Keratinocyte (primary cell): Measurements from ENCODE around the gene VSIG10L2. TPM values are rescaled to one million over a fixed set of nuclear protein-coding genes. Genes with fewer than 3 reads are reported as not detected.

Source experiments
- DNase-seq: peaks from one replicate; pipeline ENCODE4 v3.0.0-alpha.2; 2011; ENCODE audit warnings: low read depth, missing footprints, low spot score
- FAIRE-seq: peaks from 2 replicates; lab custom pipeline; 2011; peaks lifted over from hg19 to GRCh38; lab: Jason Lieb, UNC
- H2AFZ ChIP-seq: 2 replicates; pipeline ENCODE4 v1.6.0; 2012; ENCODE audit warnings: low read length, control low read depth, inconsistent platforms; ENCODE audit not compliant: control insufficient read depth
- H3K27ac ChIP-seq: 2 replicates; pipeline ENCODE4 v1.5.1; 2011; ENCODE audit warnings: low read length; ENCODE audit not compliant: control insufficient read depth, insufficient read depth
- H3K27me3 ChIP-seq: 3 replicates; pipeline ENCODE4 v1.6.0; 2011; ENCODE audit warnings: low read length; ENCODE audit not compliant: control insufficient read depth, insufficient read depth; ENCODE audit errors: extremely low read depth
- H3K36me3 ChIP-seq, 2 experiments: 2 replicates in 1 of 2; 3 replicates in 1 of 2; pipeline ENCODE4 v1.5.1; 2011; ENCODE audit warnings: low read length in 2 of 2, mild to moderate bottlenecking in 1 of 2; ENCODE audit not compliant: control insufficient read depth in 2 of 2, insufficient read depth in 2 of 2; ENCODE audit errors: extremely low read depth in 1 of 2
- H3K4me1 ChIP-seq: 3 replicates; pipeline ENCODE4 v1.5.1; 2011; ENCODE audit warnings: low read length; ENCODE audit not compliant: control insufficient read depth, insufficient read depth; ENCODE audit errors: extremely low read depth
- H3K4me2 ChIP-seq: 3 replicates; pipeline ENCODE4 v1.6.0; 2011; ENCODE audit warnings: low read depth, low read length; ENCODE audit not compliant: control insufficient read depth, insufficient read depth; ENCODE audit errors: extremely low read depth
- H3K4me3 ChIP-seq, 3 experiments: fragments of 200-600 bp in 1 of 3; sonication (generic) in 1 of 3; 2 replicates in 2 of 3; 3 replicates in 1 of 3; pipeline ENCODE4 v1.5.1; 2011 to 2016; ENCODE audit warnings: low read length in 3 of 3, mild to moderate bottlenecking in 3 of 3, control low read depth in 2 of 3, inconsistent platforms in 1 of 3, low read depth in 1 of 3, mixed read lengths in 1 of 3, mixed run types in 1 of 3, moderate library complexity in 1 of 3; ENCODE audit not compliant: control insufficient read depth in 2 of 3, insufficient read depth in 2 of 3; ENCODE audit errors: extremely low read depth in 1 of 3
- H3K79me2 ChIP-seq: 2 replicates; pipeline ENCODE4 v1.6.0; 2012; ENCODE audit warnings: low read length; ENCODE audit not compliant: control insufficient read depth, insufficient read depth
- H3K9ac ChIP-seq: 3 replicates; pipeline ENCODE4 v1.6.0; 2011; ENCODE audit warnings: low read length; ENCODE audit not compliant: control insufficient read depth, insufficient read depth; ENCODE audit errors: extremely low read depth
- H3K9me1 ChIP-seq: 3 replicates; pipeline ENCODE4 v1.6.0; 2011; ENCODE audit warnings: low read length; ENCODE audit not compliant: control insufficient read depth, insufficient read depth; ENCODE audit errors: extremely low read depth
- H3K9me3 ChIP-seq: 2 replicates; pipeline ENCODE4 v1.5.1; 2012; ENCODE audit warnings: low read depth, low read length; ENCODE audit not compliant: control insufficient read depth
- H4K20me1 ChIP-seq: 3 replicates; pipeline ENCODE4 v1.6.0; 2011; ENCODE audit warnings: low read length; ENCODE audit not compliant: control insufficient read depth, insufficient read depth; ENCODE audit errors: extremely low read depth
- CTCF ChIP-seq, 3 experiments: IDR thresholded peaks in 1 of 3; conservative IDR thresholded peaks in 1 of 3; optimal IDR thresholded peaks in 1 of 3; 2 replicates in 2 of 3; 3 replicates in 1 of 3; pipeline versions ENCODE3 to v1.5.1; 2011; ENCODE audit warnings: low read length in 3 of 3, mild to moderate bottlenecking in 3 of 3, moderate library complexity in 2 of 3, control low read depth in 1 of 3, inconsistent platforms in 1 of 3; ENCODE audit not compliant: insufficient read depth in 2 of 3; ENCODE audit errors: extremely low read depth in 1 of 3
- EZH2 ChIP-seq: IDR thresholded peaks from one replicate; pipeline ENCODE4 v1.6.1; 2012; ENCODE audit warnings: inconsistent platforms, mild to moderate bottlenecking, low read length, moderate library complexity
- dilution Hi-C: fragments of 300-500 bp; cut with MboI; formaldehyde crosslinking; loops from one replicate; pipeline ENCODE4 v1.7.0; 2020; ENCODE audit warnings: low sequenced_read_pairs; ENCODE audit not compliant: extremely low pct_ligation_motif_present
- polyA plus RNA-seq, 5 experiments: library from polyadenylated mRNA; depleted of rRNA in 3 of 5; stranded (reverse) in 3 of 5; stranded (forward) in 1 of 5; unstranded in 1 of 5; fragments of >200 nt; gene quantifications; 1 replicate in 1 of 5; 2 replicates in 3 of 5; 3 replicates in 1 of 5; pipeline versions ENCODE4 v1.2.1 to v1.2.3, GENCODE V29; 2011 to 2012; ENCODE audit warnings: missing spikeins in 2 of 5, low read depth in 1 of 5, low replicate concordance in 1 of 5

VSIG10L2 gene
- polyA plus RNA-seq, 1 donor (not counting 4 experiments of a cell fraction or from before 2014, with no cell fraction given): 0.09 TPM

- H3K4me1 ChIP-seq: peaks cover 4% of the 10 kb centered on the region
- FAIRE-seq: no peak
- TF ChIP-seq CTCF (optimal IDR thresholded peaks at IDR 0.05 in 1 of 3, IDR thresholded peaks at IDR 0.05 in 1 of 3, conservative IDR thresholded peaks at IDR 0.05 in 1 of 3; ENCODE audit: extremely low read depth in 1 of 3, insufficient read depth in 2 of 3, low read length in 3 of 3) (no peak), EZH2 (no peak)
- H3K79me2 ChIP-seq: no peaks in the 10 kb centered on the region
- no peak overlapping the region for H2AFZ ChIP-seq
- H3K27me3 ChIP-seq: peaks cover 4% of the 10 kb centered on the region
- H3K4me2 ChIP-seq: no peak overlapping the region
- no peak overlapping the region for H3K9ac ChIP-seq
- no peaks in the 10 kb centered on the region for H4K20me1 ChIP-seq
- no peaks in the 10 kb centered on the region for H3K36me3 ChIP-seq
- no peak overlapping the region for H3K27ac ChIP-seq
- H3K9me1 ChIP-seq: no peaks in the 10 kb centered on the region
- H3K9me3 ChIP-seq: no peaks in the 10 kb centered on the region
- no peak for DNase-seq
- H3K4me3 ChIP-seq: no peak overlapping the region
- dilution Hi-C loops: no loop called here
Observed at GRCh38 chr11:125959511-125959910, 13.7 kb downstream of the VSIG10L2 start.

- dilution Hi-C loops: no loop called here
- H3K79me2 ChIP-seq: no peaks in the 10 kb centered on the region
- no peak for DNase-seq
Observed at GRCh38 chr11:125959931-125960330, 14.1 kb downstream of the VSIG10L2 start.

More at GRCh38 chr11:125959931-125960330, 14.1 kb downstream of the VSIG10L2 start:
- H3K9me3 ChIP-seq: no peaks in the 10 kb centered on the region
- no peak overlapping the region for H3K4me2 ChIP-seq
- H4K20me1 ChIP-seq: no peaks in the 10 kb centered on the region
- peaks cover 4% of the 10 kb centered on the region for H3K27me3 ChIP-seq
- TF ChIP-seq CTCF (optimal IDR thresholded peaks at IDR 0.05 in 1 of 3, IDR thresholded peaks at IDR 0.05 in 1 of 3, conservative IDR thresholded peaks at IDR 0.05 in 1 of 3; ENCODE audit: extremely low read depth in 1 of 3, insufficient read depth in 2 of 3, low read length in 3 of 3) (no peak), EZH2 (no peak)
- H2AFZ ChIP-seq: no peak overlapping the region
- H3K9ac ChIP-seq: no peak overlapping the region
- H3K27ac ChIP-seq: no peak overlapping the region
- no peaks in the 10 kb centered on the region for H3K9me1 ChIP-seq
- FAIRE-seq: no peak
- H3K4me3 ChIP-seq: no peak overlapping the region
- H3K36me3 ChIP-seq: no peaks in the 10 kb centered on the region
- H3K4me1 ChIP-seq: peaks cover 4% of the 10 kb centered on the region
